Metanephros (tissue), 1 donor: ENCODE measurements around the gene TMEM69. TPM values are rescaled to one million over a fixed set of nuclear protein-coding genes. Genes with fewer than 3 reads are reported as not detected.

Source experiments
- total RNA-seq: library from RNA; depleted of rRNA; stranded (reverse); fragments of >200 nt; gene quantifications from one replicate; pipeline ENCODE4 v1.2.3, GENCODE V29; 2014

The TMEM69 gene, protein sequence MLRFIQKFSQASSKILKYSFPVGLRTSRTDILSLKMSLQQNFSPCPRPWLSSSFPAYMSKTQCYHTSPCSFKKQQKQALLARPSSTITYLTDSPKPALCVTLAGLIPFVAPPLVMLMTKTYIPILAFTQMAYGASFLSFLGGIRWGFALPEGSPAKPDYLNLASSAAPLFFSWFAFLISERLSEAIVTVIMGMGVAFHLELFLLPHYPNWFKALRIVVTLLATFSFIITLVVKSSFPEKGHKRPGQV
- total RNA-seq = 22.2 TPM

DNA sequence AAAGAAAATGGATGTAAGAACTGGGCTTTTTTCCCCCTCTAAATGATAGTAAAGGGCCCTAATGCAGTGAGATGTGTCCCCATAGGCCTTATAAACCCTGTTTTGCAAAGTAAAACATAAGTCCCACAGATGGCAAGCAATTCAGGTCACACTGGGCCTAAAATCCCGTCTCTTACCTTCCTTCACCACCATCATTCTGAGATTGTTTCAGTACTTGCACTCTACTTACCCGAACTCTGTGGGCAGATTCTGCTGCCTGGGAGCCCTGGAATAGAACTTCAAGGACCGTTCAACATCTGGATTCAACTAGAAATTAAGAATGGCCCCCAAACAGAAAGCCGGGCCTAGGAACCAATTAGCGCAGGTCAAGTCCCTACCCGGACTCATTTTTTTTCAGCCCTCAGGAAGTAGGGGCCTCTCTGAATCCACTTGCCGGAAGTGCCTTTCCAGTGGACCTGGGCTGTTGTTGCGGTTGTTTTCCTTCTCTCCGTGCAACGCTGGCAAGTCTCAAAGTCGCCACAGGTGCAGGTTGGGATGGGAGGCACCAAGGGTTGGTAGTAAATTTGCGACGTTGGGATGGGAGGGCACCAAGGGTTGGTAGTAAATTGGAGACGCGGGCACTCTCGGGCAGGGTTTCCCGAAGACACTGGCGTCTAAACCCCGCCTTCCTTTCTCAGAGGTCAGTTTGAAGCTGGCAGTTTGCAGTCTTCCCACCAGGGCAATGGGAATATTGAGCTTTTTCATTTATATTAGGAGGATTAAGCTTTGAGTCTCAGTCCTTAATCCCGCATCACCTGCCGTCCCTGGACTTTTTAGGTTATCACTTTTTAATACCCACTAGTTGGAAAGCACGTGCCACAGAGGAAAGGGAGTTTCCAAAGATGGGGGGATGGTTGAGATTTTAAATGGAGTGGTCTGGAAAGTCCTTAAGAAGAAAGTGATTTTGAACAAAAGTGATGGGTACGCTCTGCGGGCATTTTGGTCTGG is at the start of gene TMEM69:
Gene TMEM69, plus strand, starts transcription at position 428 of the 987 bp plus-strand sequence. CDS start 2,888 bp downstream, outside the sequence.

DNA sequence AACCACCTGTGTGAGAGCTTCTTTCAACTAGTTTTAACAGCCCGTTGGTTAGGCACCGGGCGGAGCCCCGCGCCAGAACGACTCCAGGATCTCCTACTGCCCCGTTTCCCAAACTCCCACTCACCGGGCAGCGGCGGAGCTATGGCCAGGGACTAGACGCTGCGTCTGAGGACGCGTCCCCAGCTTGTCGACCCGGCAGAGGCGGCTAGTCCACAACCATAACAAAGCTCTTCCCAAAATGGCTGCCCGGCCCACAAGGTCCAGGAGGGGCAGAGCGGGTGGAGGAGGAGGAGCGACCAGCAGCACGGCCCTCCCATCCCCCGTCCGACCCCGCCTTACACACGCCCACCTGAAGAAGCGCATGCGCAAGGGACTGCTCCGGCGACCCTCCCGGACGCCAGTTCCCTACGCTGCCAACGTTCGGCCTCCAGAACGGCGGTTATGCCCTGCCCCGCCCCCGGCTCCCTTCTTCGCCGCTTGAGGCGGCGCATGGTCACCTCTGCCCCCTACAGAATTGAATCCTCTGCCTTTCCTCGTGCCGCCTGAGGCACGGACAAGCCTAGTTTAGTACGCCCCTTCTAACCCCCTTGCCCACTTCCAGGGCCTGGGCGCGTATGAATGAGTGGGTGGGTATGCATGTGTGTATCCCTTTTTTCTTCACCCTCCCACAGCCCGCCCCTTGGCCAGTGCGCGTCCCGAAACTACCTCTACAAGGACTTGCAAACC is 1.5 kb upstream of the TMEM69 start, which contains the start of gene GPBP1L1:
Gene GPBP1L1, minus strand, starts transcription at position 246 of the 726 bp plus-strand sequence. CDS start 27,446 bp downstream, outside the sequence.

Other genes starting within 250 kb of the TMEM69 start
- 8.4 TPM for gene TESK2, start 197.0 kb upstream of the TMEM69 start, total RNA-seq
- gene CCDC163, start 188.1 kb upstream of the TMEM69 start, total RNA-seq = 0.88 TPM
- 5.0 TPM for gene MMACHC, start 187.9 kb upstream of the TMEM69 start, total RNA-seq
- gene PRDX1, start 166.3 kb upstream of the TMEM69 start, total RNA-seq = 185 TPM
- gene AKR1A1, start 137.4 kb upstream of the TMEM69 start, total RNA-seq = 95.3 TPM
- 97.0 TPM for gene NASP, start 104.1 kb upstream of the TMEM69 start, total RNA-seq
- 0.99 TPM for gene CCDC17, start 64.1 kb upstream of the TMEM69 start, total RNA-seq
- gene GPBP1L1, start 1.6 kb upstream of the TMEM69 start, total RNA-seq = 111 TPM
- 16.5 TPM for gene IPP, start 62.5 kb downstream of the TMEM69 start, total RNA-seq
- gene MAST2, start 115.4 kb downstream of the TMEM69 start, total RNA-seq = 50.3 TPM